GM18867 (cell line): ENCODE measurements around the gene IL15.
"Not testable (repeated sequence)": the region's sequence is repeated elsewhere in the genome, so short reads cannot be mapped to it uniquely, and the experiment has no call there.

Source experiments
- ATAC-seq: cut with Tn5 transposase; IDR thresholded peaks from one replicate; pipeline ENCODE4 v1.9.1; 2021; ENCODE audit warnings: mild to moderate bottlenecking, moderate library complexity; ENCODE audit not compliant: unreplicated experiment

Gene IL15

DNA sequence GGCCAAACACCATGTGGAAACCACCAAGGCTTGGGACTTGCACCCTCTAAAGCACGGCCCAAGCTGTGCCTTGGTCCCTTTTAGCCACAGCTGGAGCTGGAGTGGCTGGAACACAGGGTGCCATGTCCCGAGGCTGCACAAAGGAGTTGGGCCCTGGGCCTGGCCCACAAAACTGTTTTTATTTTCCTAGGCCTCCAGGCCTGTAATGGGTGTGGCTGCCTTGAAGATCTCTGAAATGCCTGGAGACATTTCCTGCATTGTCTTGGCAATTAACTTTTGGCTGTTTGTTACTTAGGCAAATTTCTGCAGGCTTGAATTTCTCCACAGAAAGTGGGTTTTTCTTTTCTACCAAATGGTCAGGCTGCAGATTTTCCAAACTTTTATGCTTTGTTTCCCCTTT, 55.7 kb downstream of the IL15 start:
- no peak for ATAC-seq

DNA sequence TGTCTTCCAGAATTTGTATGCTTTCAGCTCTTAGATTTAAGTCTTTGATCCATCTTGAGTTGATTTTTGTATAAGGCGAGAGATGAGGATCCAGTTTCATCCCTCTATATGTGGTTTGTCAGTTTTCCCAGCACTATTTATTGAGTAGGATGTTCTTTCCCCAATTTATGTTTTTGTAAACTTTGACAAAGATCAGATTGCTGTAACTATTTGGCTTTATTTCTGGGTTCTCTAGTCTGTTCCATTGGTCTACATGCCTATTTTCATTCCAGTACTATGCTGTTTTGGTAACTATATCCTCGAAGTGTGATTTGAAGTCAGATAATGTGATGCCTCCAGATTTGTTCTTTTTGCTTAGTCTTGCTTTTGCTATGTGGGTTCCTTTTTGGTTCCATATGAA, 60.7 kb downstream of the IL15 start:
- no peak for ATAC-seq

DNA sequence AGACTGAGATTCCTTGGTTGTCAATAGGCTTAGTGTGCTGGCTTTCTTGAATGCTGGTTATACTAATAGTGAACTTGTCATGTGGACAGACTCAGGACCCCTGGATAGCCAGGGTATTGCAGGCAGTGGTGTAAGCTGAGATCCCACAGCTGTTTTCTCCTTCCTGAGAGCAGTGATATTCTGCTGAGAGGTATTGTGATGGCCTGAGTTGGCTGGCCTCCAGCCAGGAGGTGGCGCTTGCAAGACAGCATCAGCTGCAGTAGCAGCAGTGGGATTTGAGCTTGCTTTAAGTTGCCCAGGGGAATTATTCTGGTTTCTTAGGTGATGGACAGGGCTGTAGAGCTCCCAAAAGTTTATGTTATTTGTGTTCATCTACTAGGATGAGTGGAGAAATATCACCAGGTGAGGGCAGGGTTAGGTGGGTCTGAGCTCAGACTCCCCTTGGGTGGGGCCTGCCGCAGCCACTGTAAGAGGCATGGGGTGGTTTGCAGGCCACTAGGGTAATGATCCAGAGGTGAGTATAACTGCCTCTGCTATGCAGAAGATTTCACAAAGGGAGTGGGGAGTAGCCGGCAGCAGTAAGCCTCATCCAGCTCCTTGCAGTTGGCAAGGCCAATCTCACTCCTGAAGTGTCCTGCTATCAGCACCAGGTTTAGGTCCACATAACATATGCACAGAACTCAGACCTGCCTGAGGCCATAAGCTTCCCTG, 66.2 kb downstream of the IL15 start:
- no peak for ATAC-seq

DNA sequence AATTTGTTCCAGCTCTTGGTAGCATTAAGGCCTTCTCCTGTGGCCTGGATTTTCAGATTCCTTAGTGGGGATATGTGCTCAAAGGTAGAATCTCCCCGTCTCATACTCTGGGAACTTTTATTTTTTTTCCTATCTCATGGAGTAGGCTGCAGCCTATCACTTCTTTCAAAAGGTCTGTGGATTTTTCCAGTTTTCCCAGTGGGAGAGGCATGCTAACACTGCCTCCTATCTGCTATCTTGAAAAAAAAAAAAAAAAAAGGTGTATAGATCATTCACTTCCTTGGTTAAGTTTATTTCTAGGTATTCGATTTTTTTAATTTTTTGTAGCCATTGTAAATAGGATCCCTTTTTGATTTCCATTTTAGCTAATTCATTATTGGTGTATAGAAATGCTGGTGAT, 67.1 kb downstream of the IL15 start:
- no peak for ATAC-seq

DNA sequence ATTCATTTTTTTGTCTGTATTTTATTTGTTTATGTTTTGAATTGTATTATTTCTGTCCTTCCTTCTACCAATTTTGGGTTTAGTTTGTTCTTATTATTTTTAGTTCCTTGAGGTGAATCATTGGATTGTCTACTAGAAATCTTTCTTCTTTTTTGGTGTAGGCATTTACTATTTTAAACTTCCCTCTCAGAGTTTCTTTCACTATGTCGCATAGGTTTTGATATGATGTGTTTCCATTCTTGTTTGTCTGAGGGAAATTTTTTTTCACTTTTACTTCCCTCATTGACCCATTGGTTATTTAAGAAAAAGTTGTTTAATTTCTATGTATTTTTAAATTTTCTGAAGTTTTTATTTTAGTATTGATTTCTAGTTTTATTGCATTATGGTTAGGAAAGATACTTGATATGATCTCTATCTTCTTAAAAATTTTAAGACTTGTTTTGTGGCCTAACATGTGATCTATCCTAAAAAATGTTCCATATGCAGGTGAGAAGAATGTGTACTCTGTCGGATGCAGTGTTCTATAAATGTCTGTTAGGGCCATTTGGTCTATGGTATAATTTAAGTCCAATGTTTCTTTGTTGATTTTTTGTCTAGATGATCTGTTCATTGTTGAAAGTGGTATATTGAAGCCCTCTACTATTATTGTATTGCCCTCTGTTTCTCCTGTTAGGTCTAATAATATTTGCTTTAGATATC, 68.8 kb downstream of the IL15 start:
- ATAC-seq = peak; percentile 74

DNA sequence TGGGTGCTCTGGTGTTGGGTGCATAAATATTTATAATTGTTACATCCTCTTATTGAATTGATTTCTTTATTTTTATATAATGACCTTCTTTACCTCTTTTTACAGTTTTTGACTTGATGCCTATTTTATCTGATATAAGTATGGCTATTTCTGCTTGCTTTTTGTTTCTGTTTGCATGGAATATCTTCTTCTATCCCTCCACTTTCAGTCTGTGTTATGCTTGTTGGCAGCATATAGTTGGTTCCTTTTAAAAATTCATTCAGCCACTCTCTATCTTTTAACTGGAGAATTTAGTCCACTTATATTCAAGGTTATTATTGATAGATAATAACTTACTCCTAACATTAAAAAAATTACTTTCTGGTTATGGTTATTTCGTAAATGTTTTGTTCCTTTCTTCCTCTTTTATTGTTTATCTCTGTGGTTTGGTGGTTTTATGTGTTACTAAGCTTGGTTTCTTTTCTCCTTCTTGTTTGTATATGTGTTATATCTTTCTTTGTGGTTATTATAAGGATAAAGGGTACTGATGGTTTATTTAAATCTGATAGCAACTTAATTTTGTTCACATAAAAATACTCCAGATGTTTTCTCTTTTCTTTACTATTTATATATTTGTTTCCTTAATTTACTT, 69.5 kb downstream of the IL15 start:
- ATAC-seq = peak; percentile 67

DNA sequence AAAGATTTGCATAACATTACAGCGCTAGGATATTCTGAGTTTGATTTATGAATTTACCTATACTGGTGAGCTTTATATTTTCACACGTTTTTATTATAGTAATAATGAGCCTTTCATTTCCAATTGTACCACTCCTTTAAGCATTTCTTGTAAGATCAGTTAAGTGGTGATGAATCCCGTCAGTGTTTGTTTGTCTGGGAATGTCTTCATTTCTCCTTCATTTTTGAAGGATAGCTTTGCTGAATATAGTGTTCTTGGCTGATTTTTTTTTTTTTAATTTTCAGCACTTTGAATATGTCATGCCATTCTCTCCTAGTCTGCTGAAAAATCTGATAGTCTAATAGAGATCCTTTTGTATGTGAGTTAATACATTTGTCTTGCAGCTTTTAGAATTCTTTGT, 70.1 kb downstream of the IL15 start:
- no peak for ATAC-seq

DNA sequence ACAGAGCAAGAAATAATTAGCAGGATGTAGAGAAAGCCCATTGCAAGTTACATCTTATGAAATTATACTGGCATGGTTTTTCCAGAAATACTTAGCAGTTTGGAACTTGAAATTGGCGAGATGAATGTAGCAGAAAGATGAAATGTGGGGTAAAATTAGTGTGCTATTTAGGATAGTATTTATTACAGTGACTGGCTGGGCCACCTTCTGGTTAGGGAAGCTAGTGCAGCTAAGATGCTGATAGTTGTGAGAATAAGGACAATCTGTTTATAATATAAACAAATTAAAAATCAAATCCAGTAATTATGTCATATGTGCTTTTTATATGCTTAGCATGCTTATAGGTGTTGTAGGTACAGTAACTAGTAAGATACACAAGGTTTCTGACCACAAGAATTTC, 74.8 kb downstream of the IL15 start:
- ATAC-seq = peak; percentile 64

DNA sequence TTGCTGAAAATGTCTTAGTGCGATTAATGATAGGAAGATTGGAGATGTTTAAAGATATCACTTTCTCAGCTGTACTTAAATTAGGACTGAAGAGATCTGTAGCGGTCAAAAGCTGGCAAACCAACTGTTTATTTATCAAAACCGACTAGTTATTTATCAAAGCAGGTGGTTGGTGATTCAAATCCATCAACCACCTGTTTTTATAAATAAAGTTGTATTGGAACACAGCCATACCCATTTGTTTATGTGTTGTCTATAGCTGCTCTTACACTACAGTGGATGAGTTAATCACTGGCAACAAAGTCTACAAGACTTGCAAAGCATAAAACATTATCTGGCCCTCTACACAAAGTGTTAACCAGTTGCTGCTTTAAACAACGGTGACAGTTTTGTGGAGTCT, 76.8 kb downstream of the IL15 start:
- ATAC-seq = no peak

DNA sequence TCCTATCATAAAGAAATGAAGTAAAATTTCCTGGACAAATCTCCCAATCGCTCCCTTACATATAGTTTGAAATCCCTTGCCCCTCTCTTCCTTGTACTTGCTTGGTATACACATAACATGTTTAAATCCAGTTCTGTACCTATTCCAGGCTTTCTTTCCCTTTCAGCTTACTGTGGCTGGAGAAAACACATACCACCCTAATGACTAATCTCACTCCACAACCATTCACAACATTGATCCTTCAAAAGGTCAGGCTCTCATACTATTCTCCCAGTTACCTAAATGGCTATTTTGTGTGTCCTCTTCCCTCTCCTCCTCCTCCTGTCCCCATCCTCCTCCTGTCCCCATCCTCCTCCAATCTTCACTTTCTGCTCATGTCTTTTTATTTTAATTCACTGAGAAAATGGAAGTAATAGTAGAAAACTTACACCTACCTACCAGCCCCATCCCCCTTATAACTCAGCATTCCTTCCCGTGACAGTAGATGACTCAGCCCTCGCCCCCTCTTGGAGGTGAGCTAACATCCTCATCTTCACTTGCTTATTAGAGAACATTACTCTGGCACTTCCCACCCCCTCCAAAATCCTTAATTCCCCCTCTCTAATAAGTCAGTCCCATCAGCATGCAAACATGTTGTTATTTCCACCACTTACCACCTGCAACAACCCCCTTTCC, 77.5 kb downstream of the IL15 start:
- ATAC-seq = no peak

DNA sequence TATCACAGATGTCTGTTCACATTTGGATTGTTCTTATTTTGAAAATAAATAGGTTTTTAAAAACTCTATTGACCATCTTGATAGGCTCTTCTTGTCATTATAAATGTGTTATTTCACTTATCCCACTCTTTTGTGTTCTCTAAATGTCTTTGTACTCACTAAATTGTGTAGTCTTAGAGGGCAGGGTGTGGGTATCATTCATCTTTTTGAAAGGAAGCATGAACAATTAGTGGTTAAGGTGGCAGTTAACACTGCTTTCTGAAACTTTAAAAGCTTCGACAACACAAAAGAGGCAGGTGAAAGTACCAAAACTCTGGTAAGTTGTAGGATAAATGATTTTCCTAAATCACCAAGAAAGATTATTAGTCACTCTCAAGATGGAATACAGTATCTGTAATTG, 83.2 kb downstream of the IL15 start:
- ATAC-seq = no peak

DNA sequence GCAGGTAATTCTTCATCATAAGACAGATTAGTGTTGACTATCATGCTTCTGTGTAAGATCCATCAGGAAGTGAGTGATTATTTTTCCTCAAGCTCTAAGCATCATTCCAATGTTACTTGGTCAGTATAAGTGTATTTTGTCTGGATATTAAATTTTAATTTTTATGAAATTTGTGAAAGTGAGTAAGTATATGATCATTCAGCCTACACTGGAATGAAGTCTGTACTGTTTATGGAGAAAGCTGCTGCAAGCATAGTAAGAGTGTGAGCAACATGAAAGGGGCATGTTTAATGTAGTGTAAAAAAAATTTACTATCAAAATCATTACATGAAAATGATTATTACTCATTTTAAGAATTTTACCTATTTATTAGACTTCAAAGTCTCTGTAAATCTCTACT, 84.8 kb downstream of the IL15 start:
- no peak for ATAC-seq

DNA sequence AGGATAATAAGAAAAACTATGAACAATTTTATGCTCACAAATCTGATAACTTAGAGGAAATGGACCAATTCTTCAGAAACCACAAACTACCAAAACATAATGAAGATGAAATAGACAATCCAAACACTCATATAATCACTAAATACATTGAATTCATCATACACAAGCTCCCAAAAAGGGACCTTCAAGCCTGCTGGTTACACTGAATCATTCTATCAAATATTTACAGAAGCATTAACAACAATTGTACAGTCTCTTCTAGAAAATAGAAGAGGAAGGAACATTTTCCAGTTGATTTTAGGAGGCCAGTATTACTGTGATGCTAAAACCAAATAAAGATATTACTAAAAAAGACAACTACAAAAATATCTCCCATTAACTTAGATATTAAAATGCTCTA, 88.3 kb downstream of the IL15 start:
- no peak for ATAC-seq

DNA sequence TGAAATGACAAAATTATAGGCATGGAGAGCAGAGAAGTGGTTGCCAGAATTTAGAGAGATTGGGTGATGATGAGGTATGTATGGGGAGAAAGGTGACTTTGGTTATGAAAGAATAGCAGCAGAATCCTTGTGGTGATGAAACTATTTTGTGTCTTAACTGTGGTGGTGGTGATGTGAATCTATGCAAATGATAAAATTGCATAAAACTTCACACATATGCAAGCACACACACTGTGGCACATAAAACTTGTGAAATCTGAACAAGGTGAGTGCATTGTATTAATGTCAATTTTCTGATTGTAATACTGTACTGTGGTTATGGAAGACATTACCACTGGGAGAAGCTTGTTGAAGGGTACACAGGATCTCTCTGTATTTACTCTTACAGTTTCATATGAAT, 91.0 kb downstream of the IL15 start:
- ATAC-seq = no peak

DNA sequence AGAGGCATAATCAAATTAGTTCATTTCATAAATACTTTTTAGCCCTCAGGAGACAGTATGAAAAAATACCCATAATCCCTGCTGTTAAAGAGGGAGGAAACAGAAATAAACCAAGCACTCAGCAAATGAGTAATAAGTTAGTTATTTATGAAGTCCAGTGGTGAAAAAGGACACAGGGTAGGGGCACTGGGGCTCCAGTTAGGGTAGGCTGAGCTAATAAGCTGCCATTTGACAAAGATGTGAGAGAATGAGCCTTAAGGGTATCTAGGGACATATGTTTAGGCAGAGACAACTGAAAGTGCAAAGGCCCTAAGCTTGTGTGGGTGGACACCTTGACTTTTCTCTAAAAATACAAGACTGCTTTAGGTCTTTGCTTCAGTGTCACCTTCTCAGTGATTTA, 94.4 kb downstream of the IL15 start:
- ATAC-seq = no peak

DNA sequence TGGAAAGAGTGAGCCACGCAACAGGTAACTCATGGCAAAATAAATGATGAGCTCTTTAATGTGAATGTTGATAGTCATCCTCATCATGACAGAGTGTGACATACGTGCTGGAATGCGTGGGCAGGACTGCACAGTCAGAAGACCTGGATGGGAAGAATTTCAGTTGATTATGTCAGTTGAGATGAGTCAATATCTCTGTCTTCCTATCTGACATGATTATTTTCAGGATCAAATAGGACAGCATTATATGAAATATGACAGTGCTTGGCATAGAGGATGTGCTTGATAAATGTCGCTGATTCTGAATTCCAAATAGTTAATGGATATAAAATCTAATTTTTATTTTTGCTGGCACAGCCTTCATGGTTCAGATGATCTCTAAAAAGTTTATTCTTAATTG, 95.1 kb downstream of the IL15 start:
- ATAC-seq = no peak

DNA sequence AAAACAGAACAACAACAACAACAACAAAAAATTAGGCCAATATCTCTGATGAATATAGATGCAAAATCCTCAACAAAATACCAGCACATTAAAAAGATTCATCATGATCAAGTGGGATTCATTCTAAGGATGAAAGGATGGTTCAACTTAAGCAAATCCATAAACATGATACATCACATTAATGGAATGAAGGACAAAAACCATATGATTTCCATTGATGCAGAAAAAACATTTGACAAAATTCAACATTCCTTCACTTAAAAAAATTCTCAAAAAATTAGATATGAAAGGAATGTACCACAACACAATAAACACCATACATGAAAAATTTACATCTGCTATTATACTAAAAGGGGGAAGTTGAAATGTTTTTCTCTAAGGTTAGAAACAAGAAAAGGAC, 103.3 kb downstream of the IL15 start:
- no peak for ATAC-seq

DNA sequence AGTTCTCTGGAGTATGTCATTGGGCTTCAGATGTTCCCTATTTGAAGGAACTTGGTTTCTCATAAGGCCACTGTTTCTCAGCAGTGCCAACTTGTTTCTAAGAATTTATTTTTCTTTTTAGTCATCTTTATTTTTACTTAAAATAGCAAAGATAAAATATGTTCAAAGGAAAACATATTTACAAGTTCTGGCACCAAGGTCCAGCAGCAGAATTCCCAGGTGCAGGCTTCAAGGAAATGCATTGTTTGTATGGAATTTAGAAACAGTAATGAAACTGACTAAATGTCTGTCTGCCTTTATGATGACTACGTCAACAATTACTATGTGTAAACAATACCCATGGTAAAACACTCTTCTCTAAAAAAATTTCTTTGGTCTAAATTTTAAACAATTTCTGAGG, 109.6 kb downstream of the IL15 start:
- no peak for ATAC-seq

DNA sequence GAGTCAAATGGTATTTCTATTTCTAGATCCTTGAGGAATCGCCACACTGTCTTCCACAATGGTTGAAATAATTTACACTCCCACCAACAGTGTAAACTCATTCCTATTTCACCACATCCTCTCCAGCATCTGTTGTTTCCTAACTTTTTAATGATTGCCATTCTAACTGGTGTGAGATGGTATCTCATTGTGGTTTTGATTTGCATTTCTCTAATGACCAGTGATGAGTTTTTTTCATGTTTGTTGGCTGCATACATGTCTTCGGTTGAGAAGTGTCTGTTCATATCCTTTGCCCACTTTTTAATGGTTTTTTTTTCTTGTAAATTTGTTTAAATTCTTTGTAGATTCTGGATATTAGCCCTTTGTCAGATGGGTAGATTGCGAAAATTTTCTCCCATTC, 115.4 kb downstream of the IL15 start:
- not testable (repeated sequence) for ATAC-seq

DNA sequence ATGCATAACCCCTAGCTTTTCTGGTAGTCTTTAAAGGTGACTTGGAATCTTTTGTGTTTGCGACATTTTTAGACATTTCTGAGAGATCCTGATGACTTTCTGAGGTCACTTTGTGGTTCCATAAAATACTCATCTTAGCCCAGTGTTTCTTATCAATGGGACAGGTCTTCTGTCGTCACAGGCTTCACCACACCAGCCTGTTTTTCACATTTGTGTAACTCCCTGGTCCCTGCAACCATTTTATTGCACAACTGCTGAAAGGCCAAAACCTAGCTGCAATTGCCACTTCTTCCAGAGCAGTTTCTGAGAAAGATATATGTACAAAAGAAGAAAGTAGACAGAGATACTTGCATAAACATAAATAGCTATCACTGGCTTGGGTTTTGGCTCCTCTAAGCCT, 120.9 kb downstream of the IL15 start:
- ATAC-seq = no peak

DNA sequence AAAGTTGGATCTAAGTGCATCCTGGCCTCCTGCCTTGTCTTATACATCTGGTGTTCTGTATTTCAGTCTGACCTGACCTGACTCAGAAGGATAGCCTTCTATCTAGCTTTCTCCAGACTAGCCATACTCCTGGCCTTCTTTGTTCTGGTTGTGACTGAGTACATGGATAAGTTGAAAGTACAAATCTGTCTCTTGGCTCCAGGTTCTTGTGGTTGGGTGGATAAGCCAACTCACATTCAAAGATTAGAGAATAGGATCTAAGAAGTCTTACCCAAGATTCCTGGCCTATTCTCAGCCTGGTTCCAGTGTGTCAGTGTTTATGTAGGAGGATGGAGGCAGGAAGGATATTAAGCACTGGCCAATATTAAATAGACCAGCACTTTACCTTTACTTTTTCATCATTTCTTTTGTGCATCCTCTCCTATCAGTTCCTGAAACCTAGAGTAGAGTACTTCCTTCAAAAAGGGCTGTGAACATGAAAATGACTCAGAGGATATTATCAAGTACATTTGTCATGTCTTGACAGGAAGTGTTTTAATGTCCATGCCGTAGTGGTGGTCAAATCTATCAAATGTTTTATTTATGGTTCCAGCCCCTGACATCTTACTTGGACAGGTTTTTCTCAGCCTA, 123.5 kb downstream of the IL15 start:
- no peak for ATAC-seq
